ENCODE measurements around the gene PPP2R5A.

Gene PPP2R5A

DNA sequence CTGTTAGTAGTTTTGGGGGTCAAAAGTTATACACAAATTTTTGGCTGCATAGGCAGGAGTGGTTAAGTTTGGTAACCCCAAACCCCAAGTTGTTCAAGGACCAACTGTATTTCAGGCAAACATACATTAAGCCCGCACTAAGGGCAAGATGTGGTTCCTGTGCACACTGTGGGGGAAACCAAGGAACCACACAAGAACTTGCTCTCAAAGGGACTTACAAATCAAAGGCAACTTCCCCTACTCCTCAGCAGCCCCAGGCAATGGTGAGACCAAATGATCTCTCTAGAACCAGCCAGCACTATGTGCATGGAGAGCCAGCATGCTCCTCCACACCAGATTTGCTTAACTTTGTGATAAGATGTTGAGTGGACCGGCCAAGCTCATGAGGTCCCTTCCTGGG lies 94.2 kb downstream of the PPP2R5A start:
- H3K27me3 ChIP-seq (ENCODE audit: insufficient read depth, low read length): no peaks in the 10 kb centered on the region
- H3K79me2 ChIP-seq (ENCODE audit: insufficient read depth, low read length): no peaks in the 10 kb centered on the region
- no peak overlapping the region for H3K9ac ChIP-seq (ENCODE audit: low read length)
- H2AFZ ChIP-seq (ENCODE audit: low read length): no peak overlapping the region
- H3K36me3 ChIP-seq (ENCODE audit: insufficient read depth, low read length): peaks cover 56% of the 10 kb centered on the region
- H3F3A ChIP-seq (ENCODE audit: insufficient read depth, low read length): no peaks in the 10 kb centered on the region
- no peak overlapping the region for H3K4me3 ChIP-seq (ENCODE audit: low read depth, low read length, poor library complexity, severe bottlenecking)
- no peaks in the 10 kb centered on the region for H3K9me2 ChIP-seq (ENCODE audit: low read depth, low read length)
- no peak overlapping the region for H3K27ac ChIP-seq (ENCODE audit: low read depth, low read length, poor library complexity, severe bottlenecking)
- TF ChIP-seq EZH2 (IDR thresholded peaks at IDR 0.05; ENCODE audit: borderline replicate concordance, low read length): no peak
- TF ChIP-seq, protein P1, sequence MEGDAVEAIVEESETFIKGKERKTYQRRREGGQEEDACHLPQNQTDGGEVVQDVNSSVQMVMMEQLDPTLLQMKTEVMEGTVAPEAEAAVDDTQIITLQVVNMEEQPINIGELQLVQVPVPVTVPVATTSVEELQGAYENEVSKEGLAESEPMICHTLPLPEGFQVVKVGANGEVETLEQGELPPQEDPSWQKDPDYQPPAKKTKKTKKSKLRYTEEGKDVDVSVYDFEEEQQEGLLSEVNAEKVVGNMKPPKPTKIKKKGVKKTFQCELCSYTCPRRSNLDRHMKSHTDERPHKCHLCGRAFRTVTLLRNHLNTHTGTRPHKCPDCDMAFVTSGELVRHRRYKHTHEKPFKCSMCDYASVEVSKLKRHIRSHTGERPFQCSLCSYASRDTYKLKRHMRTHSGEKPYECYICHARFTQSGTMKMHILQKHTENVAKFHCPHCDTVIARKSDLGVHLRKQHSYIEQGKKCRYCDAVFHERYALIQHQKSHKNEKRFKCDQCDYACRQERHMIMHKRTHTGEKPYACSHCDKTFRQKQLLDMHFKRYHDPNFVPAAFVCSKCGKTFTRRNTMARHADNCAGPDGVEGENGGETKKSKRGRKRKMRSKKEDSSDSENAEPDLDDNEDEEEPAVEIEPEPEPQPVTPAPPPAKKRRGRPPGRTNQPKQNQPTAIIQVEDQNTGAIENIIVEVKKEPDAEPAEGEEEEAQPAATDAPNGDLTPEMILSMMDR (IDR thresholded peaks at IDR 0.05; ENCODE audit: low read length): no peak
- H4K20me1 ChIP-seq (ENCODE audit: insufficient read depth, low read length): no peaks in the 10 kb centered on the region
- H3K9me3 ChIP-seq (ENCODE audit: low read length): no peaks in the 10 kb centered on the region
- H3K4me1 ChIP-seq (ENCODE audit: insufficient read depth, low read length, severe bottlenecking): no peaks in the 10 kb centered on the region
- H3K4me2 ChIP-seq (ENCODE audit: low read length): no peak overlapping the region

DNA sequence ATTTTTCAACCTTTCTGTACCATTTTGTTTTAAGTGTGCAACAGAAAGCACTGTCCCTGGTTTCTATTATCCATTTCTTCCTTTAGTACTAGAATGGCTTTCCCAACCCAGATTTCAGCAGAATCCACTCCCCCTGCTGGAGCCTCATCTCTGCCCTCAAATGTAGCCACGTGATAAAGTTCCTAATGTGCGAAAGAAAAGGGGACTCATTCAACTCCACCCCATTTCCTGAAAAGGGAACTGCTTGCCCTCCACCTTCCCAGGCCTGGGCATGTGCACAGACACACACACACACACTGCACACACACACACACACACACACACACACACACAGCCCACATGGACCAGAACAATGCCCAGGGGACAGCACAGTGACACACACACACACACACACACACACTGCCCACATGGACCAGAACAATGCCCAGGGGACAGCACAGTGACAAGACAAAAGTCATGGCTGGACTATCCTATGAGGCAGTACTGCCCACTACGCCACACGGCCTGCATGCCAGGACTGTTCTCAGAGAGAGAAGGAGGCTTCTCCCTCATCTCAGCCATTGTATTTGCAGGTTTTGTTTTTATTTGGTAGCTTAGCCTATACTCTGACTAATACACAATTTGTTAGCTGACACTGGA lies 96.3 kb downstream of the PPP2R5A start:
- Histone ChIP-seq H3K79me2 (ENCODE audit: insufficient read depth, low read length) (no peaks in the 10 kb centered on the region), H3K9me3 (ENCODE audit: low read length) (no peaks in the 10 kb centered on the region), H2AFZ (ENCODE audit: low read length) (no peak overlapping the region), H3K4me3 (ENCODE audit: low read depth, low read length, poor library complexity, severe bottlenecking) (no peak overlapping the region), H4K20me1 (ENCODE audit: insufficient read depth, low read length) (no peaks in the 10 kb centered on the region), H3K9me2 (ENCODE audit: low read depth, low read length) (no peaks in the 10 kb centered on the region), H3K27me3 (ENCODE audit: insufficient read depth, low read length) (no peaks in the 10 kb centered on the region), H3K9ac (ENCODE audit: low read length) (no peak overlapping the region), H3K27ac (ENCODE audit: low read depth, low read length, poor library complexity, severe bottlenecking) (no peak overlapping the region), H3K36me3 (ENCODE audit: insufficient read depth, low read length) (peaks cover 67% of the 10 kb centered on the region), H3K4me1 (ENCODE audit: insufficient read depth, low read length, severe bottlenecking) (no peaks in the 10 kb centered on the region), H3F3A (ENCODE audit: insufficient read depth, low read length) (no peaks in the 10 kb centered on the region), H3K4me2 (ENCODE audit: low read length) (no peak overlapping the region)
- TF ChIP-seq, protein P1 (IDR thresholded peaks at IDR 0.05; ENCODE audit: low read length): no peak
- no peak for TF ChIP-seq EZH2 (IDR thresholded peaks at IDR 0.05; ENCODE audit: borderline replicate concordance, low read length)

DNA sequence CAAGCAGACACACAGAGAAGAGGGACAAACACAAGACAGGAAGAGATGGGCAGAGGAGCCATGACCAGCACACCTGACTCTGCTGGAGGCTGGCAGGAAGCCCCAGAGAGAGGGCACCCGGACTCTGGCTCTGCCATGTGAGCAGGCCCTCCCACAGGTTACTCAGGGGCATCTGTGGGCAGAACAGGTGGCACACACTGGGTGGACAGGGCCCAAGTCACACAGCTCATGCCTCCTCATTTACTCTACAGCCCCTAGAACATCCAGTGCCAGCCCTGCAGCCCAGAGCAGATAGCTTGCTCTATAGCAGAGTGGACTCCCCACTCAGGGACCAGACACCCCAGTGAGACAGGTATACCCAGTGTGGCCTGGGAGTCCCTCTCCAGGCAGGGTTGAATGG lies 100.8 kb downstream of the PPP2R5A start:
- Histone ChIP-seq H3K27me3 (ENCODE audit: insufficient read depth, low read length) (no peaks in the 10 kb centered on the region), H4K20me1 (ENCODE audit: insufficient read depth, low read length) (no peaks in the 10 kb centered on the region), H3K9me3 (ENCODE audit: low read length) (no peaks in the 10 kb centered on the region), H3K27ac (ENCODE audit: low read depth, low read length, poor library complexity, severe bottlenecking) (no peak overlapping the region), H3K4me1 (ENCODE audit: insufficient read depth, low read length, severe bottlenecking) (no peaks in the 10 kb centered on the region), H3K36me3 (ENCODE audit: insufficient read depth, low read length) (peaks cover 64% of the 10 kb centered on the region), H3K9me2 (ENCODE audit: low read depth, low read length) (no peaks in the 10 kb centered on the region), H3K79me2 (ENCODE audit: insufficient read depth, low read length) (no peaks in the 10 kb centered on the region), H3F3A (ENCODE audit: insufficient read depth, low read length) (no peaks in the 10 kb centered on the region), H3K9ac (ENCODE audit: low read length) (no peak overlapping the region), H3K4me3 (ENCODE audit: low read depth, low read length, poor library complexity, severe bottlenecking) (no peak overlapping the region), H2AFZ (ENCODE audit: low read length) (no peak overlapping the region), H3K4me2 (ENCODE audit: low read length) (no peak overlapping the region)
- no peak for TF ChIP-seq EZH2 (IDR thresholded peaks at IDR 0.05; ENCODE audit: borderline replicate concordance, low read length)
- TF ChIP-seq, protein P1 (IDR thresholded peaks at IDR 0.05; ENCODE audit: low read length): no peak
